HS-5 (cell line): Measurements from ENCODE around the gene CEL.
"Not testable (repeated sequence)": the region's sequence is repeated elsewhere in the genome, so short reads cannot be mapped to it uniquely, and the experiment has no call there.

Experiments used
- DNase-seq: peaks from one replicate; pipeline ENCODE4 v3.0.0-alpha.2; 2012; ENCODE audit warnings: low read depth

The CEL gene

DNA sequence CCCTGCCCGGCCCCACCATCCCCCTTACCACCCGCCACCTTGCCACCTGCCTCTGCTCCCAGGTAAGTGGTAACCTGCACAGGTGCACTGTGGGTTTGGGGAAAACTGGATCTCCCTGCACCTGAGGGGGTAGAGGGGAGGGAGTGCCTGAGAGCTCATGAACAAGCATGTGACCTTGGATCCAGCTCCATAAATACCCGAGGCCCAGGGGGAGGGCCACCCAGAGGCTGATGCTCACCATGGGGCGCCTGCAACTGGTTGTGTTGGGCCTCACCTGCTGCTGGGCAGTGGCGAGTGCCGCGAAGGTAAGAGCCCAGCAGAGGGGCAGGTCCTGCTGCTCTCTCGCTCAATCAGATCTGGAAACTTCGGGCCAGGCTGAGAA lies at the start of gene CEL:
Gene CEL, plus strand, starts transcription at position 218 of the 382 bp plus-strand sequence. Its CDS starts 22 bp downstream, at position 240.
- not testable (repeated sequence) for DNase-seq

GRCh38 chr9:133014696-133015095 lies 47.1 kb upstream of the CEL start:
- DNase-seq, result no peak

- DNase-seq, result no peak
These were observed 38.5 kb upstream of the CEL start for GRCh38 chr9:133023117-133023890.

DNA sequence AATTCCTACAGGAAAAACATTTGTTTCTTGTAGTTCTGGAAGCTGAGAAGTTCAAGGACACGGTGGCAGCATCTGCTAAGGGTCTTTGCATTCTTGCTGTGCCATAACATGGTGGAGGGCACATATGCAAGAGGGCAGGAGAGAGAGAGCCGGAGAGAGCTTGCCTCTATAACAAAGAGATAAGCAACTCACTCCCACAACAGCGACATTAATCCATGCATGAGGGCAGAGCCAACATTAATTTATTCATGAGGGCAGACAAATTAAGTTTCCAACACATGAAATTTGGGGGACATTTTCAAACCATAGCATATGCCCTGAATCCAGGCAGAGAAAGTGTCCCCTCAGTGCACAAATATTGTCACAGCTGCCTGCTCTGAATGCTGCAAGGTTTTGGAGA lies 35.4 kb upstream of the CEL start:
- no peak for DNase-seq

- no peak for DNase-seq
These were observed 34.6 kb upstream of the CEL start for GRCh38 chr9:133027134-133027533.

- DNase-seq, result no peak
These were observed 33.6 kb upstream of the CEL start for GRCh38 chr9:133028221-133028620.

GRCh38 chr9:133029994-133030316 lies 31.8 kb upstream of the CEL start:
- no peak for DNase-seq

DNA sequence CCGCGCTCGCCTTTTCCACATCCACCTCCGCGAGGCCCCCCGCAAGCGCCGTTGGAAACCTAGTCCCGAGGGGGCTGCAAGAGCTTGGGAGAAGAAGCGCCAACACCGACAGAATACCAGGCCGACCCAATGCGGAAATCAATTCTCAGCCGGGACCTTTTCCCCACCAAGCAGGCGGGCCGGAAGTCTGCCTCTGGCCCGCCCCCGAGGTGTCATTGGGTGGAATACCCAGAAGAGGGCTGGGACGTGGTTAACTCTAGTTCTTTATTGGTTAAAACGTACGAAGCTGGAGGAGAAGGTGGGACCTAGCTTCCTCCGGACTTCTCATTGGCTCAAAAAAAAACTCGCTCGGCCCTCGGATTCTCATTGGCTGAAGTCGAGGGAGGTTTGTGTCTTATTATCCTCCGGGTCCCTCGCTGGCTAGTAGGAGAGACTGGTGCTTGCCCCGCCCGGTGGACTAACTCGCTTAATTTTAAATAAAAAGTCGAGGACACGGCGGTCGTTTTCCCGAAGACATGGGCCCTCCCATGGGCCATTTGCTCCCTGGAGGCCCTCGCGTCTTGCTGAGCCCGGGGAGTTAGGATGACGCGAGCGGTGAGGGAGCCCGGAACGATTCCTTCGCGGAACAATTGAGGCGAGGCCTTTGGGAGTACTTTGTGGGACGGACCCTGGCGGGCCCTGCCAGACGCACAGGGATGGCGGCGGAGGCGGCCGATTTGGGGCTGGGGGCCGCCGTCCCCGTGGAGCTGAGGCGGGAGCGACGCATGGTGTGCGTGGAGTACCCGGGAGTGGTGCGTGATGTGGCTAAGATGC lies 31.3 kb upstream of the CEL start, which contains the start of gene GTF3C5:
Gene GTF3C5, plus strand, starts transcription at position 681 of the 813 bp plus-strand sequence. Its CDS starts 15 bp downstream, at position 696.
- DNase-seq, result peak; percentile 98

GRCh38 chr9:133031130-133031422 lies 30.7 kb upstream of the CEL start:
- DNase-seq, result no peak

- DNase-seq, result no peak
These were observed 30.3 kb upstream of the CEL start for GRCh38 chr9:133031496-133031911.

GRCh38 chr9:133032171-133032570 lies 29.6 kb upstream of the CEL start:
- DNase-seq, result no peak

DNA sequence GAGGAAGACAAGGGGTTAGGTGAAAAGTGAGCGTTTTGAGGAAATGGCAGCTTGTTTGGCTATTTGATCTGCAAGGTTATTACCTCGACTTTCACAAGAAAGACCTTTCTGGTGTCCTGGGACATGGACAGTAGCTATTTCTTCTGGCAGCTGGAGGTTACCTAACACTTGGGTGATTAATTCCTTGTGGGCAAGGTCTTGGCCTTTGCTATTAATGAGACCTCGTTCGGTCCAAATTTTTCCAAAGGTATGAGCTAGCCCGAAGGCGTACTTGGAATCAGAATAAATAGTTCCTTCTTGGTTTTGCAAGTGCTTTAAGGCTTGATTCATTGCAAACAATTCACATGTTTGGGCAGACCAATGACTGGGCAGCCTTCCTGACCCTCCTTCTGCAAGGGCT lies 26.1 kb upstream of the CEL start:
- DNase-seq, result no peak

DNA sequence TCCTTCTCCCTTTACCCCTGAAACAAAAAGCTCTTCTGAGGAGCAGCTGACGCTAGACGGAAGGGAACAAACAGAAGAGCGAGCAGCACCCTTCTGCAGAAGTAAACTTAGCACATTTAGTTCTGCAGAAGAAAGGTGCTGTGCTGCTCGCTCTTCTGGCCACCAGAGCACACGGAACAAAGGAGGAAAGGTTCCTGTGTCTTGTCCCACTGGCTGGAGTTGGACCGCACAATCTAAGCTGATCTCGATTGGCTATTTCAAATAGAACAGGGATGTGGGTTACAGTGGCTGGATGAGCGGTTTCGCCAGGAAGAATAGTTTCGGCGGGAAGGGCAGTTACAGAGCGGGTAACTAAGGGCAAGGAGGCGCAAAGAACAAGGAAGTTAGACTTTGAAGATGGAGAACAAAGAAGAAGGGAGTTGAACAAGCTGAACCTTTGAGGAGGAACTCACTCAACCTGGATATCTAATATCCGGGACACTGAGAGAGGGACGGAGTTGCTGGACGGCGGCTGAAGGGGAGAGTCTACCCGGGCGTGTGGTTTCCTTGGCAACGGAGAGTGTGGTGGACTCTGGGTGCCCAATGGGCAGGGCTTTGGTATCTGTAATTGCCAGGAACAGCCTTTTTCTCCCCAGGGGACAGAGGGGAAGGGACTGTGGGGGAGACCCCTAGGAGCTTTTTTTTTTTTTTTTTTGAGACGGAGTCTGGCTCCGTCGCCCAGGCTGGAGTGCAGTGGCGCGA lies 23.8 kb upstream of the CEL start:
- DNase-seq, result no peak

GRCh38 chr9:133040892-133041479 lies 20.8 kb upstream of the CEL start:
- not testable (repeated sequence) for DNase-seq

- DNase-seq, result no peak
These were observed 19.8 kb upstream of the CEL start for GRCh38 chr9:133041958-133042357.

DNA sequence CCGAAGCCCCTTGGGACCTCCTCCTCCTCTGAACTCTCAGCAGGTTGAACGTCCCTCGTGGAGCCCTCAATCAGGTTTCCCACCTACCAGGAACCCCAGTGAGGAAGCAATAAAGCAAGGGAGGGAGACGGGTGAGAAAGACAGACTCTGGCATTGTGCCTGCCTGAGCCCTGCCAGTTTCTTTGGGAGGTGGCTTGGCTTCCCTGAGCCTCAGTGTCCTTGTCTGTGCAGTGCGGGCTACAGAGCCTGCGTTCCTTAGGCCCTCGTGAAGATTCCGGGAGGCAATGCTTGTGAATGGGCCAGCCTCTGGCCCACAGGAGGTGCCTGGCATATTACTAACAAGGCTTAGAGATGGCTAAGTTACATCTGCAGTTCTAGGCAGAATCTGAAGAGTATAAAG lies 19.1 kb upstream of the CEL start:
- DNase-seq, result no peak

DNA sequence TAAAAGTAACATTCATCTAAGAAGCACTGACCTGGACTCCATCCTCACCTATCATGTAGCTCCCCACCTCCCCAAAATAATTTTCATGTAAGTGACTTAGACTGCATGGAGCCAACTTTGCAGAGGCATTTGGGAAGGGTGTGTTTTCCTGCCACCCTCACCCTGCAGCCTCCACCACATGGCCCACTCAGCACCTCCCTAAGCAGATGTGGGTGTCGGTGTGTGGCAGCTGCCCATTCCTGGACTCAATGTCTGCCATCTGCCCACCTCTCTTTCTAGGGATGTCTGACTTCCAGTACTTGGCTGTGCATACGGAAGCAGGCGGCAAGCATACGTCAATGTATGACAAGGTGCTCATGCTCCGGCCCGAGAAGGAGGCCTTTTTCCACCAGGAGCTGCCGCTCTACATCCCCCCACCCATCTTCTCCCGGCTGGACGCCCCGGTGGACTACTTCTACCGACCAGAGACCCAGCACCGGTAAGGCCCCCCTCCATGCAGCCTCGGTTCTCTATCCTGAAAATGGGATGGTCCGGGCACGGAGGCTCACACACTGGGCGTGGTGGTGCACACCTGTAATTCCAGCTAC lies 18.2 kb upstream of the CEL start:
- no peak for DNase-seq

- no peak for DNase-seq
These were observed 17.7 kb upstream of the CEL start for GRCh38 chr9:133044125-133044524.

GRCh38 chr9:133044661-133045060 lies 17.1 kb upstream of the CEL start:
- DNase-seq, result no peak

GRCh38 chr9:133045132-133045531 lies 16.6 kb upstream of the CEL start:
- no peak for DNase-seq

- no peak for DNase-seq
These were observed 15.4 kb upstream of the CEL start for GRCh38 chr9:133046196-133046899.
